NCI-H1694 (cell line): Measurements from ENCODE around the gene PITX1.
"Not testable (repeated sequence)": the region's sequence is repeated elsewhere in the genome, so short reads cannot be mapped to it uniquely, and the experiment has no call there.

ENCODE experiments used
- DNase-seq: peaks from one replicate; lab custom pipeline; 2025; lab: John Stamatoyannopoulos, UW

The PITX1 gene

DNA sequence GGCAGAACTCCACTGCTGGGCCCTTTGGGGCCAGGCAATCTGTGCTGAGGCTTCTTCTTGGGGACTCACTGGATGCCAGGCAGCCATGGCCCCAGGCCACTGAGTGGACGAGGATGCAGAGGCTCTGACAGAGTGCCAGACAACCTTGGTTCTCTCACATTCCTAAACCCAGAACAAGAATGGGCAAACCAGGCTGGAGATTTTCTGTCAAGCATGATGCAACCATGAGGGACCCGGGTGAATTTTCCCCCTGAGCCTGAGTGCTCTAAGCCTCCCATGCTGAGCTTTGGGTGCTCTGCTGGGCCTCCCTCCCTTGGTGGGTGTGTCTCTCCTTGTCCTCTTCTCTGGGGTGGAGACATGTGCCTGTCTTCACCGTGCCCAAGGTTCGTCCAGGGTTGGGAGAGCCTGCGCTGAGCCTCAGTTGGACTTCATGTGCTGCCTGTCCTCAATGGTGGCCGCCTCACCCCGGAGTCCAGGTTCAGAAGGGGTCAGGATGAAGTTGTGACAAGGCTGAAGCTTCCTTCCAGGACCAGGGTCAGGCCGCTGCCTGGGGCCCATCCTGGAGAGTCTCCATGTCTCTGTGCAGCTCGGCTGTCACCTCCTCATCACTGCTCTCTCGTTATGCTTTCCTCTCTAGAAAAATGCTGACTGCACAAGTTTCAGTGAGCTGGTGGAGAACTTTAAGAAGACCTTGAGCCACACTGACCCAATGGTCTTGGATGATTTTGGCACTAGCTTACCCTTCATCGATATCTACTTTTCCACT lies 24.1 kb downstream of the PITX1 start:
- DNase-seq: no peak

DNA sequence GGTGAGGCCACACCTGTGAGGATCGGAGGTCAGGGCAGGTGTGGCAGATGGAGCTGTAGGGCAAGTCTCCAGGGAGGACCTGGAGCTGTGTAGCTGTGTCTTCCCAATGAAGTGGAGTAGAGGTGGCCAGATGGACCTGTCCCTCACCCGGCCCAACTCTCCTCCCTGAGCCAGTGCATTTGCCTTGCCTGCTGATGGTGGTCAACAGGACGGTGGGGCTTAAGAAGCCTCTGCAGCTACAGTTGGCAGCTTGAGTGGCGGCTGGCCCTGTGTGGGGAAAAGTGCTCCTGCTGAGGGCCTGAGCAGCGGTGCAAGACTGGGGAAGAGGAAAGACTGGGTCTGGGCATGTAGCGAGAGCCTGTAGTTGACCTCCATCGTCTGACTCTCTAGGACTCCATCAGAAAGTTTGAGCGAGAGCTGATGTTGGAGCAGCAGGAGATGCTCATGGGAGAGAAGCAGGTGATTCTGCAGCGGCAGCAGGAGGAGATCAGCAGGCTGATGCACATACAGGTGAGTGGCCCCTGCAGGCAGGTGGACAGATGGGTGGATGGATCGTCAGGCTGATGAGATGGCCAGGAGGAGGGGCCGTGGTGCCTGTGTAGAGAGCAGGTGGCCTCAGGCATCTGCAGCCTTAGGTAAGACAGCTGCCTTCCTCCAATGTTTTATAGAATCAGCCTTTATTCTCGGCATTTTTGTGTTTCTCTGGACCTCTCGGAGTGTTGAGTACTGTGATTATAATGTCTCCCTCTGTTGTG lies 24.9 kb downstream of the PITX1 start:
- no peak for DNase-seq

DNA sequence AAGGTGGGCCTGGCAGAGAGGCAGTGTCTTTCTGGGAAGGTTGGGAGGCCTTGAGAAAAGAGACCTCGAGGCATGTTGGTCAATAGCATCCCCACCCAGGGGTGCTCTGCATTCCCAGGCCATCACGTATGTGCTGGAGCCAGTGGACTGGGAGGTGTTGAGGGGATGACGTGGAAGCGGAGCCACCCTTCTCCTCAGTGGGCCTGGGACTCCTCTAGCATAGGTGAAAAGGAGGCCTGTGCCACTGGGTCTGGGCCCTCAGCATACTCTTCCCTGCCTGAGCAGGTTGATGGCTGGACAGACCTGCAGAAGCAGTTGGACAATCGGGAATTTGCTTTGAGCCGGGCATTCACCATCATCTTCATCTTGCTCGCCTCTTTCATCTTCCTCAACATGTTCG lies 25.5 kb downstream of the PITX1 start:
- DNase-seq: no peak

DNA sequence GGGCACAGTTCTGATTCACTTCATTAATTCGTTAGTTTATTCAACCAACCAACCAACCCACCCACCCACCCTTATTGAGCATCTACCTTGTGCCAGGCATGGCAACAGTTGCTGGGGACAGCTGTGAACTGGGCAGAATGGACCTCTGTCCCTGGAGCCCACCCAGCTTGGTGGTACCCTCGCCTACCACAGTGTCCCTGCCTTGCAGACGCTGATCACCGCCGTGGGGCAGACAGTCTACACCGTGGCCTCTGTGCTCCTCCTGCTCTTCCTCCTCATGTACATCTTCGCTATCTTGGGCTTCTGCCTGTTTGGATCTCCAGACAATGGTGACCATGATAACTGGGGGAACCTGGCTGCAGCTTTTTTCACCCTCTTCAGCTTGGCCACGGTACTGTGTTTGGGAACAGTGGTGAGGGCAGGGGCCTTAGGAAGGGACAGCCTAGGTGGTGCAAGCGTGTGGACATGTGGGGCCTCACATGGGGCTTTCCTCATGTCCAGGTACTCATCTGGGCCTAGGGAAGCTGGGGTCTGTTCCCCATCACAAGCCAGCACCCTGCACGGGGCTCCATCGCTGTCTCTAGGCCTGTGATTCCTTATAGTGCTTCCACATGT lies 26.2 kb downstream of the PITX1 start:
- no peak for DNase-seq

DNA sequence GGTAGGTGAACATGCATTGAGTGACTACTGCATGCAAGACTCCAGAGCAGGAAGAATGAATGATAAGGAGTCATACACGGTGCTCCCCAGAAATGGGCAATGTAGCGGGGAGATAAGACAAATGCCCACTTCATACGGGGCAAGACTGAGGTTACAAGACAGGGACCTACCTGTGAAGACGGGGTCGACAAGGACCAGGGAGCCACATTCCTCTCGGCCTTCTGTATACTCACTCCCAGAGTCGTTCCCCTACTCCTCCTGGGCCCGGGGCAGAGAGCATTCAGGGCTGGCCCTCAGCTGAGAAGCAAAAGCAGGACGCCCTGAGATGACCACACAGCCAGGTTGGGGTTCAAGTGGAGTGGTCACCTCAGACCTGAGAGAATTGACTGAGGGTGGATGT lies 26.7 kb downstream of the PITX1 start:
- no peak for DNase-seq

DNA sequence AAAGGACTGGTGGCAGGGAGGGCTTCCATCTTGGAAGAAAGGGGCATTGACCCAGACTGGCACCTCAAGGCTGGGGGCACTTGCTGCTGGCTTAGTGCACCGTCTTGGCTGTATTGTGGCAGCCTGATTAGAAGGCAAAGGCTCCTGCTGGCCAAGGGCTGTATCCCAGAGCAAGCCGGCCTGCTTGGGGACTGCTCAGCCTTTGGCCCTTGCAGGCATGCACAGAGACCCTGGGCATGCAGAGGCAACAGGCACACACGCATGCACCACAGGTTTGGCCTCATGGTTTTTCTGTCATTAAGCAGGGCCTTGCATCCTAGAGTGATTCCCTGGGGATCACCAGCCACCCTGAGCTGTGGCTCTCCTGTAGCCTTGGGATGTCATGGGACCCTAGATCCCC lies 29.0 kb downstream of the PITX1 start:
- DNase-seq: no peak

DNA sequence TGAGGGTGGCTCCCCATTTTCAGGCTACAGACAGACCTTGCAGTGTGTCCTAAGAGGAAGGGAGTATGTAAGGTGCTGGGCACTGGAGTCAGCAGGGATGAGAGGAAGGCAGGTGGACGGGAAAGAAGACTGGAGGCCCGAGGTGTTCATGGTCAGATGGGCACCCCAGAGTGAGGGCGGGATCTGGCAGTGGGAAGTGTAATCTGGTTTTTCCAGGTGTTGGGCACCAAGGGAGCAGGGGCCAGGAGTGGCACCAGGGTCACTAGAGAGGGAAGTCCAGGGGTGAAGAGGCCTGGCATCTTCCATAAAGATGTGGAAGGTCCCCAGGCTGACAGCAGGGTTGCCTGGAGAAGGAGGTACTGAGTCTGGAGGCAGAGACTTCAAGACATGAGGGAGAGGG lies 29.7 kb downstream of the PITX1 start:
- no peak for DNase-seq

DNA sequence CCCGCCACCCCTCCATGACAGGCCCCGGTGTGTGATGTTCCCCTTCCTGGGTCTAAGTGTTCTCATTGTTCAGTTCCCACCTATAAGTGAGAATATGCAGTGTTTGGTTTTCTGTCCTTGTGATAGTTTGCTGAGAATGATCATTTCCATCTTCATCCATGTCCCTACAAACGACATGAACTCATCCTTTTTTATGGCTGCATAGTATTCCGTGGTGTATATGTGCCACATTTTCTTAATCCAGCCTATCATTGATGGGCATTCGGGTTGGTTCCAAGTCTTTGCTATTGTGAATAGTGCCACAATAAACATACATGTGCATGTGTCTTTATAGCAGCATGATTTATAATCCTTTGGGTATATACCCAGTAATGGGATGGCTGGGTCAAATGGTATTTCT lies 36.0 kb downstream of the PITX1 start:
- DNase-seq: not testable (repeated sequence)

DNA sequence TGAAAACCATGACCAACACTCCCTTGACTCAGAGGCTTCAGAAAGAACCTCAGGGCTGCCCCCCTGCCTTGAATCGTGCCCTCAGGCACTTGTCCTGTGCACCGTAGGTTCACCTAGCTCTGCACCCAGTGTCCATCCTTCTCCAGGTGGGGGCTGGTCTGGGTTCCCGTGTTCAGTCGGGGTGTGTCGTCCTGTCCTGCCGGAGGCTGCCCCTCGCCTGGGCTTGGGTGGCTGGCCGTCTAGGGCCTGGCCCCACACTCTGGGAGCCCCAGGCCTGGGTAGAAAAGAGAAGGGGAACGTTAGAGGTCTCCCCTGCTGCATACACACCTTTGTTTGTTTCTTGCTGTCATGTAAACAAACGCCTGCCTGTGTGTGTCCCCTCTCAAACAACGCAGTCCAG lies 37.0 kb downstream of the PITX1 start:
- no peak for DNase-seq

DNA sequence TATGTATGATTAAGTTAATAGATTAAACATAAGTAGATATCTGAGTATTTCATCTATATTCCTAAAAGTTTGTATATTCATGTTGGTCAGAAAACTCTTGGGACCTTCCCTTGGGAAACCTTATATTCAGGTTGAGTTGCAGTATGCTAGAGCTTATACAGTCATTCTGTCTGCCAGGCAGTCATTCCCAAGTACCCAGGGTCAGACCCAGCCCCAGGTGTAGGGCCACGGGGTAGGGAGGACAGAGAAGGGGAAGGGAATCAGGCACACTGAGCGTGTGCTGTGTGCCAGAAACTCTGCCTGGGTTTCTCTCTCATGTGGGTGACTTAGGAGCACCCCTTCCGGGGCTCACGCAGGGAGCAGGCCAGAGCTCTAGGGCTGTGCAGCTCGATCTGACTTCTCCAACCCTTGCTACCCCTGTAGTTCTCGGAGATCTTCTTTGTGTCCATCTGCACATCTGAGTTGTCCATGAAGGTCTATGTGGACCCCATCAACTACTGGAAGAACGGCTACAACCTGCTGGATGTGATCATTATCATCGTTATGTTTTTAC lies 38.1 kb downstream of the PITX1 start:
- no peak for DNase-seq

DNA sequence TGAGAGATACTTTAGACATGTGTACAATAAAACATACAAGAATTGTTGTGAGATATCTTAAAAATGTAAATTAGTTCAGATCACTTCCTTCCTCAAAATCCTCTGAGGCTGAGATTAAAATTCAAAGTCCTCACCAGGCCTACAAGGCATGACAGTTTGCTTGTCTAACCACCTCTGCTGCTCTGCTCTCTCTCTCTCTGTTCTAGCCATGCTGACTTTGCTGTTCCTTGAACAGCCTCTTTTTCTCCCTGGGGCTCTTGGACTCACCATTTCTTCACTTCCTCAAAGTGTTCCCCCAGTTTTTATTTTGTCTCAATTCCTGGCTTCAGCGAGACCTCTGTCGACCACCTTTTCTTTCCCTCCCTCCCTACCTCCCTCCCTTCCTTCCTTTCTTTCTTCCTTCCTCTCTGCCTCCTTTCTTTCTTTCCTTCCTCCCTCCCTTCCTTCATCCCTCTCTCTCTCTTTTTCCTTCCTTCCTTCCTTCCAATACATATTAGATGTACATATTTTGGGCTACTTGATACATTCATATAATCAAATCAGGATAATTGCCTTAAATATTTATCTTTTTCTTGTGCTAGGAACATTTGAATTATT lies 39.4 kb downstream of the PITX1 start:
- DNase-seq: no peak

DNA sequence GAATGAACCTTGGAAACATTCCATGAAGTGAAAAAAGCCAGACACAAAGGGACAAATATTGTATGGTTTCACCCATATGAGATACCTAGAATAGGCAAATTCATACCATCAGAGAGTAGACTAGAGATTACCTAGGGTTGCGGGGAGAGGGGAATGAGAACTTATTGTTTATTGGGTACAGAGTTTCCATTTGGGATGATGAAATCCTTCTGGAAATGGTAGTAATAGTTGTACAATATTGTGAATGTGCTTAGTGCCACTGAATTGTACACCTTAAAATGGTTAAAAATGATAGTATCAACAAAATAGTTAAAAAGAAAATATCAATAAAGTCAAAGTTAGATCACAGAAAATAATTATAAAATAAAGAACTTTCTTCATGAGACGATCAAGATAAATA lies 40.9 kb downstream of the PITX1 start:
- DNase-seq: no peak

DNA sequence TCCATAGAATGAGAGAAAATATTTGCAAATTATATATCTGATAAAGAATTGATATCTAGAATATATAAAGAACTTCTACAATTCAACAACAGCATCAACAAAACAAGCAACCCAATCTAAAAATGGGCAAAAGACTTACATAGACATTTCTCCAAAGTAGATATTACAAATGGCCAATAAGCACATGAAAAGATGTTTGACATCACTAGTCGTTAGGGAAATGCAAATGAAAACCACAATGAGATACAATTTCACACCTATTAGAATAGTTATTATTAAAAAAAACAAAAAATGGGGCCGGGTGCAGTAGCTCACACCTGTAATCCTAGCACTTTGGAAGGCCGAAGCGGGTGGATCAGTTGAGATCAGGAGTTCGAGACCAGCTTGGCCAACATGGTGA lies 41.9 kb downstream of the PITX1 start:
- DNase-seq: no peak

DNA sequence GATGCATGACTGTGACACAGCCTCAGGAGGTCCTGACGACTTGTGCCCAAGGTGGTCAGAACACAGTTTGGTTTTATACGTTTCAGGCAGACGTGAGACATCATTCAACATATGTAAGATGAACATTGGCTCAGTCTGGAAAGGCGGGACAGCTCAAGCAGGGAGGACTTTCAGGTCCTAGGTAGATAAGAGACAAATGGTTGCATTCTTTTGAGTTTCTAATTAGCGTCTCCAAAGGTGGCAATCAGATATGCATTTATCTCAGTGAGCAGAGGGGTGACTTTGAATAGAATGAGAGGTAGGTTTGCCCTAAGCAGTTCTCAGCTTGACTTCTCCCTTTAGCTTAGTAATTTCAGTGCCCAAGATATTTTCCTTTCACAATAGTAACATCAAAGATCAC lies 43.8 kb downstream of the PITX1 start:
- DNase-seq: not testable (repeated sequence)

DNA sequence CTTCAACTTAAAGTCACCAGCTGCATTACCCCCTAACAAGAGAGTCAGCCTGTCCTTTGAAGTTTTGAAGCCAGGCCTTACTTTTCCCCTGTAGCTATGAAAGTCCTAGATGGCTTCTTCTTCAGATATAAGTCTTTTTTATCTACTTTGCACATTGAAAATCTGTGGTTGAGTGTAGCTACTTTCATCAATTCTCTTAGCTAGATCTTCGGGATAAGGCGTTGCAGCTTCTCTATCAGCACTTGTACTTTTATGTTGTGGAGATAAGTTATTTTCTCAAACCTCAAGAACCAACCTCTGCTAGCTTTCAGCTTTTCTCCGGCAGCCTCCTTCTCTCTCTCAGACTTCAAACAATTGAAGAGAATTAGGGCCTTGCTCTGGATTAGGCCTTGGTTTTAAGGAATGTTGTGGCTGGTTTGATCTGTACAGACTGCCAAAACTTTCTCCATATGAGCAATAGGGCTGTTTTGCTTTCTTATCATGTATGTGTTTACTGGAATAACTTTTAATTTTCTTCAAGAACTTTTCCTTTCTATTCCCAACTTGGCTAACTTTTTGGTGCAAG lies 44.7 kb downstream of the PITX1 start:
- no peak for DNase-seq

DNA sequence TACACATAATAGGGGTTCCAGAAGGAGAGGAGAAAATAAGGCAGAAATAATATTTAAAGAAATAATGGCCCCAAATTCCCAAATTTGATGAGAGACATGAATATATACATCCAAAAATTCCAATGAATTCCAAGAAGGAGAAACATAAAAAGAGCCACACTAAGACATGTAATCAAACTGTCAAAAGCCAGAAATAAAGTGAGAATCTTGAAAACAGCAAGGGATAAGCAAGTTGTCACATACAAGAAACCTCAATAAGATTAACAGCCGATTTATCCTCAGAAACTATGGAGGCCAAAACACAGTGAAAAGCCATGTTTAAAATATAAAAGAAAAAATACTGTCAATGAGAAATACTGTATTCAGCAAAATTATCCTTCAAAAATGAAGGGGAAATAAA lies 51.8 kb downstream of the PITX1 start:
- no peak for DNase-seq

DNA sequence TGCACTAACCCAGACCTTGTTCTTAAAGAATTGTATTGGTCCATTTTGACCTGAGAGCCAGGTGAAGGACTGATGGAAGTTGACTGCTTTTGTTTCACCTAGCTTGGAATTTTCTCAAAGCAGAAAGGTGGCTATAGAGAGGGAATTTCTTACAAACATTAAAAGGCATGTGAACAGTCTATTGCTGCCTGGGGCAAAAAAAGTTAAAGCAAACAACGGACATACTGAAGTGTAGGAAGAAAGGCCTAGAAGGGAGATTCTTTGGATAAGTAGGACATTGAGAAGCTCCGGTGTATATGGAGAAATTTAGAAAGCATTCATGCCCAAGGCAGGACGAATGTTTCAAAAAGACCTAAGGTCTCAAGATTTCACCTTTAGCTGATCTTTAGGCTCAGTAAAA lies 54.6 kb downstream of the PITX1 start:
- no peak for DNase-seq
